Endodermal cell (in vitro differentiated cells): ENCODE measurements around the gene SIK2. TPM values are rescaled to one million over a fixed set of nuclear protein-coding genes. Genes with fewer than 3 reads are reported as not detected.

Experiments
- DNase-seq: peaks from one replicate; pipeline ENCODE4 v3.0.0-alpha.2; 2017
- H3K27ac ChIP-seq: 2 replicates; pipeline ENCODE4 v1.5.1; 2013; ENCODE audit warnings: mild to moderate bottlenecking, low read depth, low read length, moderate library complexity
- H3K27me3 ChIP-seq: 2 replicates; pipeline ENCODE4 v1.6.1; 2013; ENCODE audit warnings: mild to moderate bottlenecking, low read length, moderate library complexity; ENCODE audit not compliant: insufficient read depth, control insufficient read depth, poor library complexity, severe bottlenecking
- H3K36me3 ChIP-seq: 2 replicates; pipeline ENCODE4 v1.7.0; 2013; ENCODE audit warnings: mild to moderate bottlenecking, low read length, moderate library complexity; ENCODE audit not compliant: control insufficient read depth, insufficient read depth
- H3K4me1 ChIP-seq: one replicate; pipeline ENCODE4 v1.7.0; 2013; ENCODE audit warnings: low read length; ENCODE audit not compliant: control insufficient read depth, insufficient read depth
- H3K4me3 ChIP-seq: 2 replicates; pipeline ENCODE4 v1.5.1; 2013; ENCODE audit warnings: mild to moderate bottlenecking, low read length, moderate library complexity
- H3K9ac ChIP-seq: 2 replicates; pipeline ENCODE4 v1.6.1; 2013; ENCODE audit warnings: mild to moderate bottlenecking, low read length, moderate library complexity; ENCODE audit not compliant: poor library complexity, severe bottlenecking; ENCODE audit errors: extremely low read depth
- H3K9me3 ChIP-seq: 2 replicates; pipeline ENCODE4 v1.6.1; 2013; ENCODE audit warnings: mild to moderate bottlenecking, low read length, moderate library complexity; ENCODE audit not compliant: control insufficient read depth
- H3K27ac Mint-ChIP-seq: 2 replicates; pipeline ENCODE4 v1.8.0; 2020; ENCODE audit warnings: mixed read lengths
- H3K27me3 Mint-ChIP-seq: 2 replicates; pipeline ENCODE4 v1.8.0; 2021; ENCODE audit warnings: mild to moderate bottlenecking, mixed read lengths; ENCODE audit not compliant: insufficient read depth
- H3K36me3 Mint-ChIP-seq: 2 replicates; pipeline ENCODE4 v1.8.0; 2020; ENCODE audit warnings: low read depth, mixed read lengths
- H3K4me1 Mint-ChIP-seq: 2 replicates; pipeline ENCODE4 v1.8.0; 2020; ENCODE audit warnings: mixed read lengths
- H3K4me3 Mint-ChIP-seq: 2 replicates; pipeline ENCODE4 v1.8.0; 2020; ENCODE audit warnings: mild to moderate bottlenecking, moderate library complexity, mixed read lengths
- H3K9me3 Mint-ChIP-seq: 2 replicates; pipeline ENCODE4 v1.8.0; 2020; ENCODE audit warnings: mild to moderate bottlenecking, mixed read lengths
- CTCF ChIP-seq: fragments of 200-600 bp; sonication (generic); conservative IDR thresholded peaks from 2 replicates; pipeline ENCODE4 v1.5.0; 2021; ENCODE audit warnings: antibody characterized with exemption, mild to moderate bottlenecking
- WGBS, 2 experiments: methylation state at CpG; one replicate each; pipeline versions ENCODE4 v1.1.5 to v1.1.7; 2013; ENCODE audit warnings: missing lambda C conversion rate in 2 of 2, mixed read lengths in 1 of 2; ENCODE audit not compliant: insufficient coverage in 1 of 2, insufficient read length in 1 of 2; 5-methylcytosine and 5-hydroxymethylcytosine counted together
- total RNA-seq, 2 donors: library from RNA; stranded (reverse); fragmentation: NEBNext Ultra II Directional in 1 of 2; extraction: Animal tissue kit (Norgen Biotek cat#: 25700) in 1 of 2; gene quantifications; 2 replicates in 1 of 2; 3 replicates in 1 of 2; pipeline ENCODE4 v1.2.1, GENCODE V29; 2021

Gene SIK2
- total RNA-seq, 2 donors from 2014 or later = 13.2 to 13.4 TPM

GRCh38 chr11:111603611-111604130, 1.4 kb downstream of the SIK2 start:
- WGBS, 2 experiments = 30 to 31% methylated on average over 7 of the region's 7 CpGs
- peak overlapping the region; percentile 70 for H3K4me3 Mint-ChIP-seq

GRCh38 chr11:111604392-111605009, 2.3 kb downstream of the SIK2 start:
- Histone ChIP-seq H3K4me1 (no peaks in the 10 kb centered on the region), H3K36me3 (no peaks in the 10 kb centered on the region), H3K27me3 (peaks cover 6% of the 10 kb centered on the region), H3K27ac (no peak overlapping the region), H3K9me3 (no peaks in the 10 kb centered on the region), H3K4me3 (peak overlapping the region; percentile 98), H3K9ac (no peak overlapping the region)
- peak; percentile 81 for TF ChIP-seq CTCF
- Mint-ChIP-seq H3K9me3 (no peaks in the 10 kb centered on the region), H3K4me1 (peaks cover 16% of the 10 kb centered on the region), H3K27ac (no peak overlapping the region), H3K4me3 (no peak overlapping the region), H3K36me3 (no peaks in the 10 kb centered on the region), H3K27me3 (peaks cover 22% of the 10 kb centered on the region)
- DNase-seq = no peak
- 2 to 27% methylated on average over 4 to 9 of the region's 9 CpGs for WGBS, 2 experiments

More at GRCh38 chr11:111603611-111604130, 1.4 kb downstream of the SIK2 start:
- Mint-ChIP-seq H3K27ac (peak overlapping the region; percentile 71), H3K27me3 (peaks cover 27% of the 10 kb centered on the region), H3K4me1 (peaks cover 16% of the 10 kb centered on the region), H3K9me3 (no peaks in the 10 kb centered on the region), H3K36me3 (no peaks in the 10 kb centered on the region)
- H3K4me1 ChIP-seq = no peaks in the 10 kb centered on the region
- no peaks in the 10 kb centered on the region for H3K9me3 ChIP-seq
- DNase-seq = no peak
- no peaks in the 10 kb centered on the region for H3K36me3 ChIP-seq
- peak overlapping the region; percentile 50 for H3K27ac ChIP-seq
- H3K27me3 ChIP-seq = peaks cover 6% of the 10 kb centered on the region
- H3K4me3 ChIP-seq = peak overlapping the region; percentile 98
- peak overlapping the region; percentile 86 for H3K9ac ChIP-seq
- no peak for TF ChIP-seq CTCF

- Histone ChIP-seq H3K27ac (no peak overlapping the region), H3K4me1 (no peaks in the 10 kb centered on the region), H3K4me3 (no peak overlapping the region), H3K27me3 (peaks cover 6% of the 10 kb centered on the region), H3K9me3 (no peaks in the 10 kb centered on the region), H3K36me3 (no peaks in the 10 kb centered on the region), H3K9ac (no peak overlapping the region)
- TF ChIP-seq CTCF = no peak
- no peaks in the 10 kb centered on the region for H3K9me3 Mint-ChIP-seq
- WGBS, 2 experiments = 67 to 90% methylated on average over 1 to 2 of the region's 4 CpGs
- peaks cover 18% of the 10 kb centered on the region for H3K27me3 Mint-ChIP-seq
- peaks cover 16% of the 10 kb centered on the region for H3K4me1 Mint-ChIP-seq
- no peak overlapping the region for H3K27ac Mint-ChIP-seq
- no peak overlapping the region for H3K4me3 Mint-ChIP-seq
- DNase-seq = no peak
- no peaks in the 10 kb centered on the region for H3K36me3 Mint-ChIP-seq
These were observed 3.4 kb downstream of the SIK2 start for GRCh38 chr11:111605681-111606080.
